HG03064 (cell line): Measurements from ENCODE around the gene CDIP1.

Source experiments
- ATAC-seq: cut with Tn5 transposase; IDR thresholded peaks from one replicate; pipeline ENCODE4 v1.9.1; 2021; ENCODE audit warnings: low read depth; ENCODE audit not compliant: unreplicated experiment

The CDIP1 gene

GRCh38 chr16:4463522-4464163 lies 74.9 kb downstream of the CDIP1 start:
- ATAC-seq: no peak

- ATAC-seq: no peak
Observed at GRCh38 chr16:4461250-4462085, 77.1 kb downstream of the CDIP1 start.

GRCh38 chr16:4460936-4461249 lies 77.7 kb downstream of the CDIP1 start:
- no peak for ATAC-seq
